Neutrophil (primary cell): ENCODE measurements around the gene DNAAF3.

Experiments used
- H3K27ac ChIP-seq: fragments of 200-600 bp; sonication (generic); 2 replicates; pipeline ENCODE4 v1.5.1; 2016; ENCODE audit warnings: mild to moderate bottlenecking, moderate library complexity
- H3K27me3 ChIP-seq: fragments of 200-600 bp; sonication (generic); 2 replicates; pipeline ENCODE4 v1.6.0; 2016; ENCODE audit warnings: mild to moderate bottlenecking
- H3K36me3 ChIP-seq: fragments of 200-600 bp; sonication (generic); 2 replicates; pipeline ENCODE4 v1.5.1; 2017
- H3K4me1 ChIP-seq, 2 experiments: fragments of 200-600 bp in 1 of 2; sonication (generic) in 1 of 2; 1 replicate in 1 of 2; 2 replicates in 1 of 2; pipeline versions ENCODE4 v1.5.1 to v1.6.1; 2013 to 2016; ENCODE audit warnings: low read depth in 1 of 2, low read length in 1 of 2, mild to moderate bottlenecking in 1 of 2, moderate library complexity in 1 of 2; ENCODE audit not compliant: control insufficient read depth in 1 of 2, insufficient read depth in 1 of 2
- H3K4me3 ChIP-seq, 2 experiments: fragments of 200-600 bp in 1 of 2; sonication (generic) in 1 of 2; 1 replicate in 1 of 2; 2 replicates in 1 of 2; pipeline ENCODE4 v1.5.1; 2013 to 2016; ENCODE audit warnings: low read depth in 1 of 2, low read length in 1 of 2, mild to moderate bottlenecking in 1 of 2, moderate library complexity in 1 of 2
- H3K9me3 ChIP-seq: fragments of 200-600 bp; sonication (generic); 2 replicates; pipeline ENCODE4 v1.5.1; 2016
- TF ChIP-seq, protein P1 (sequence below): fragments of 200-600 bp; sonication (generic); IDR thresholded peaks from 2 replicates; pipeline ENCODE4 v1.5.1; 2016; ENCODE audit warnings: antibody characterized with exemption

DNAAF3 gene

DNA sequence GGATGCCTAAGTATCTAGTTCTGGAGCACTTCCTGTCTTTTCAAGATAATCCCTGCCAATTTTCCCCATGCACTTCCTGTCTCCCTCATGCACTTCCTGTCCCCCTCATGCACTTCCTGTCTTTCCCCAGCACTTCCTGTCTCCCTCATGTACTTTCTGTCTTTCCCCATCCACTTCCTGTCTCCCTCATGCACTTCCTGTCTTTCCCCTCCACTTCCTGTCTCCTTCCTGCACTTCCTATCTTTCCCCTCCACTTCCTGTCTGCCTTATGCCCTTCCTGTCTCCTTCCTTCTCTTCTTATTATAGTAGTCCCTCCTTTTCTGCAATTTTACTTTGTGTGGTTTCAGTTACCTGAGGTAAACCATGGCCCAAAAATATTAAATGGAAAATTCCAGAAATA is 14.4 kb downstream of the DNAAF3 start:
- TF ChIP-seq, protein P1, sequence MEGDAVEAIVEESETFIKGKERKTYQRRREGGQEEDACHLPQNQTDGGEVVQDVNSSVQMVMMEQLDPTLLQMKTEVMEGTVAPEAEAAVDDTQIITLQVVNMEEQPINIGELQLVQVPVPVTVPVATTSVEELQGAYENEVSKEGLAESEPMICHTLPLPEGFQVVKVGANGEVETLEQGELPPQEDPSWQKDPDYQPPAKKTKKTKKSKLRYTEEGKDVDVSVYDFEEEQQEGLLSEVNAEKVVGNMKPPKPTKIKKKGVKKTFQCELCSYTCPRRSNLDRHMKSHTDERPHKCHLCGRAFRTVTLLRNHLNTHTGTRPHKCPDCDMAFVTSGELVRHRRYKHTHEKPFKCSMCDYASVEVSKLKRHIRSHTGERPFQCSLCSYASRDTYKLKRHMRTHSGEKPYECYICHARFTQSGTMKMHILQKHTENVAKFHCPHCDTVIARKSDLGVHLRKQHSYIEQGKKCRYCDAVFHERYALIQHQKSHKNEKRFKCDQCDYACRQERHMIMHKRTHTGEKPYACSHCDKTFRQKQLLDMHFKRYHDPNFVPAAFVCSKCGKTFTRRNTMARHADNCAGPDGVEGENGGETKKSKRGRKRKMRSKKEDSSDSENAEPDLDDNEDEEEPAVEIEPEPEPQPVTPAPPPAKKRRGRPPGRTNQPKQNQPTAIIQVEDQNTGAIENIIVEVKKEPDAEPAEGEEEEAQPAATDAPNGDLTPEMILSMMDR: no peak
- H3K36me3 ChIP-seq: no peaks in the 10 kb centered on the region
- H3K27ac ChIP-seq: peak overlapping the region; percentile 39
- no peaks in the 10 kb centered on the region for H3K4me1 ChIP-seq
- H3K9me3 ChIP-seq: no peaks in the 10 kb centered on the region
- H3K27me3 ChIP-seq: peaks cover 72% of the 10 kb centered on the region
- H3K4me3 ChIP-seq: no peak overlapping the region

- H3K4me3 ChIP-seq: no peak within 1 kb of the TSS
Observed at GRCh38 chr19:55149078-55150003, 17.1 kb downstream of the DNAAF3 start, which contains the start of gene TNNT1. TSS of gene TNNT1 (minus strand) at chr19:55149206. CDS start at chr19:55147157, 2,049 bp downstream.

GRCh38 chr19:55147545-55148251 is 18.7 kb downstream of the DNAAF3 start:
- Histone ChIP-seq H3K9me3 (no peaks in the 10 kb centered on the region), H3K4me3 (no peak overlapping the region), H3K27me3 (peaks cover 84% of the 10 kb centered on the region), H3K4me1 (peaks cover 7 to 14% of the 10 kb centered on the region in 2 experiments), H3K36me3 (no peaks in the 10 kb centered on the region), H3K27ac (no peak overlapping the region)
- TF ChIP-seq, protein P1: no peak

More at GRCh38 chr19:55149078-55150003, 17.1 kb downstream of the DNAAF3 start, which contains the start of gene TNNT1:
- TF ChIP-seq, protein P1: no peak
- peaks cover 75% of the 10 kb centered on the region for H3K27me3 ChIP-seq
- no peaks in the 10 kb centered on the region for H3K36me3 ChIP-seq
- H3K4me1 ChIP-seq: peaks cover 7 to 14% of the 10 kb centered on the region in 2 experiments
- H3K27ac ChIP-seq: no peak within 1 kb of the TSS
- no peaks in the 10 kb centered on the region for H3K9me3 ChIP-seq

- Histone ChIP-seq H3K4me3 (no peak overlapping the region), H3K36me3 (no peaks in the 10 kb centered on the region), H3K27me3 (peaks cover 93% of the 10 kb centered on the region), H3K27ac (no peak overlapping the region), H3K4me1 (peaks cover 7 to 14% of the 10 kb centered on the region in 2 experiments), H3K9me3 (no peaks in the 10 kb centered on the region)
- TF ChIP-seq, protein P1: no peak
Observed at GRCh38 chr19:55146705-55147273, 19.6 kb downstream of the DNAAF3 start.

DNA sequence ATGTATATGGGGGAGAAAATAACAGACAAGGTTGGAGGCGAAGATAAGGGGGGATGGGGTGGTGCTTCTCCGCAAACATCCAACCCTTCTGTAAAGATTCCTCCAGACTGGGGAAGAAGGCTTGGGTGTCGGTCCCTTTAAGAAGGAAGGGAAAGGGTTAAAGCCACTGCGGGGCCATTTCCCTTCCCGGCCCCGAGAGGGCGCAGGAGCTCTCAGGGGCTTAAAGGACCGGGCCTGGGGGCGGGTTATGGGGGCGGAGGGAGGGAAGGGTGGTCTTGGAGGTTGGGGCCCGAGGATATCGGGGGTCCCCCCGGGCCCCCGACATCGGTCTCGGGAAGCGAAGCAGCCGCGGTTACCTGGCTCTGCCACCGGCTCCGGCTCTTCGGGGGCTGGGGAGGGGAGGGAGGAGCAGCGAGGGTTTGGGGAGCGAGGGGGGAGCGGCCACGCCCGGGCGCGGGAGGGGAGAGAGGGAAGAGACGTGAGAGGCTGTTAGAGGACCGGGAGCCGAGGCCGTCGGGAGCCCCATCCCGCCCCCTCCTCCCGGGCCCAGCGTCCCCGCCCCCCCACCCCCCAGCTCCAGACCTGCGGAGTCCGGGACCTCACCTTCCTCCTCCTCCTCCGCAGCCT is 20.2 kb downstream of the DNAAF3 start:
- Histone ChIP-seq H3K27ac (no peak overlapping the region), H3K27me3 (peaks cover 99% of the 10 kb centered on the region)
- TF ChIP-seq, protein P1: no peak

More for the DNA sequence above, 20.2 kb downstream of the DNAAF3 start:
- H3K4me1 ChIP-seq: peaks cover 7 to 14% of the 10 kb centered on the region in 2 experiments
- H3K36me3 ChIP-seq: no peaks in the 10 kb centered on the region
- no peak overlapping the region for H3K4me3 ChIP-seq
- H3K9me3 ChIP-seq: no peaks in the 10 kb centered on the region
